NCI-H69 (cell line): ENCODE data around the gene DMPK.
A peak's percentile ranks its signal among the peaks of the same experiment; 100 is the strongest.

Experiments used
- DNase-seq: peaks from one replicate; lab custom pipeline; 2025; lab: John Stamatoyannopoulos, UW

The DMPK gene

GRCh38 chr19:45785781-45786532, 3.7 kb upstream of the DMPK start:
- no peak for DNase-seq

DNA sequence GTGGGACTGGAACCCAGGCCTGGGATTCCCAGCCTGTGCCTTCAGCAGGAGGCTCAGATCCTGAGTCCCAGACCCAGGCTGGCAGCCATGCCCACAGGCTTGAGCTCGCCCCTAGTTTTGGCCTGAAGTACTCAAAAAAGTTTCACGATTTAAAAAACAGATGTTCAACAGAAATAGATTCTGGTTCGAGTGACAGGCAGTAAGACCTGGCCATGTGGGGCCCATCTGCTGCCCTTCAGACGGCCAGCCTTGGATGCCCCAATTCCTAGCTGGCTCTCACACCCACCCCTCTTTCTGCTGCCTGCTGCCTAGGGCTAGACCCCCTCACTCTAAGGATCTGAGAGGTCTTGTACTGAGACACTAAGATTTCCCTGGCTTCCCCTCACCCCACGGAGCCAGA, 2.8 kb upstream of the DMPK start:
- DNase-seq, result no peak

DNA sequence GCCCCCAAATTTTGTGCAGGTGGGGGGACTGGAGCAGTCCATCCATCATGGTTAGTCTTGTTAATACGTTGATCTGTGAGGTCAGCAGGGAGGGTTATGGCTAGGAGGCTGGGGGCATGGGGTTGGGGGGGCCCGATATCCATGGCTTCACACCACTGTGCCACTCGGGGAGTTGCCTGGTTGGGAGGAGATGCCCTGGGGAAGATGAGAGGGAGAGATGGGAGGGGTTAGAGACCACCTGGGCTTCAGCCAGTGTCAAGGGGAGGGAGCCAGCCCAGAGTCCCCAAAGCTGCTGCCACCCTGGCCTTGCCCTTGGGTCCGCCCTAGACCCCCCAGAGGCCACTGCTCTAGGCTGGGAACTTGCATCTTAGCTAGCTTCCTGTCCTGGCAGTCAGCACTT, 1.8 kb upstream of the DMPK start:
- no peak for DNase-seq

GRCh38 chr19:45782820-45783785, 813 bp upstream of the DMPK start:
- DNase-seq, result peak; percentile 37

GRCh38 chr19:45781214-45782161, 802 bp downstream of the DMPK start:
- DNase-seq, result peak; percentile 93

- DNase-seq, result peak; percentile 71
Observed at GRCh38 chr19:45780448-45781213, 1.7 kb downstream of the DMPK start.

- DNase-seq, result peak; percentile 55
Observed at GRCh38 chr19:45780146-45780447, 2.2 kb downstream of the DMPK start.

- DNase-seq, result peak; percentile 94
Observed at GRCh38 chr19:45779231-45780145, 2.8 kb downstream of the DMPK start.

- no peak for DNase-seq
Observed at GRCh38 chr19:45778010-45778661, 4.2 kb downstream of the DMPK start.

- DNase-seq, result no peak
Observed at GRCh38 chr19:45777395-45777961, 4.8 kb downstream of the DMPK start.

GRCh38 chr19:45774765-45775164, 7.5 kb downstream of the DMPK start:
- DNase-seq, result no peak

DNA sequence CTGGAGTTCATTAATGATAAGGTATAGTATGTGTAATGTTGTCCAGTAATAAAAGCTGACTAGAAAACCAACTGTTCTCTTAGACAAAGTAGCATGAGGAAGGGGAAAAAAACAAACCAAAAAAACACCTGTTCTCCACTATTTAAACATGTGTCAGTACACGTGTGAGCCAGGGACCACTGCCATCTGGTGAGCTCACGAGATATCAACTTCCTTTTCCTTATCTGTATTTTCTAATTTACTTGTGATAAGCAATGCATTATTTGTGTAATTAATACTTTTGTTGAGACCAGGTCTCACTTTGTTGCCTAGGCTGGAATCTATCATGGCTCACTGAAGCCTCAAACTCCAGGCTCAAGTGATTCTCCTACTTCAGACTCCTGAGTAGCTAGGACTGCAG, 8.9 kb downstream of the DMPK start:
- DNase-seq, result no peak

- DNase-seq, result no peak
Observed at GRCh38 chr19:45772912-45773311, 9.4 kb downstream of the DMPK start.

GRCh38 chr19:45772130-45772840, 10.0 kb downstream of the DMPK start:
- DNase-seq, result no peak

DNA sequence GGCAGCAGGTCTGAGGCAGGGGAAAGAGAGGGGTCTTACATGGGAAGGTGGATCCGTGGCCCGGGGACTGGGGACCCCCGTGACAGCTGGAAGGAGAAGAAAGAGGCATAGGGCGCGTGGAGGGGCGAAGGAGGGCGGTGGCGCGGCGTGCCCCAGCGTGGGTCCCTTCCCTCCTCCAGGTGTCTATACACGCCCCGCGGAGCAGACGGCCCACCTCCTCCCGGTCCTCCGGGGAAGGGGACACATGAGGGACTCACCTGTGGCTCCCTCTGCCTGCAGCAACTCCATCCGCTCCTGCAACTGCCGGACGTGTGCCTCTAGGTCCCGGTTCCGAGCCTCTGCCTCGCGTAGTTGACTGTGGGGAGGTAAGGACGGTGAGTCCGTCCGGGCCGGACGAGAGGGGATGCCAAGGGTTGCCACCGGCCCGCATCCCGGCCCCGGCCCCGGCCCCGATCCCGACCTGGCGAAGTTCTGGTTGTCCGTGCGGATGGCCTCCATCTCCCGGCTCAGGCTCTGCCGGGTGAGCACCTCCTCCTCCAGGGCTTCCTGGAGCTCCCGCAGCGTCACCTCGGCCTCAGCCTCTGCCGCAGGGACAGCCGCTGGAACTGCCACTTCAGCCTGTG, 10.9 kb downstream of the DMPK start:
- no peak for DNase-seq

GRCh38 chr19:45770192-45771101, 11.8 kb downstream of the DMPK start:
- DNase-seq, result peak; percentile 99

GRCh38 chr19:45769821-45770191, 12.5 kb downstream of the DMPK start:
- peak; percentile 75 for DNase-seq
